Activated CD4-positive, alpha-beta T cell treated with anti-CD3 and anti-CD28 coated beads, Interleukin-2, amount 10 ng/mL, durations not matched to agents 7 days and 5 days (primary cell): ENCODE data around the gene FBXO33. TPM values are rescaled to one million over a fixed set of nuclear protein-coding genes. Genes with fewer than 3 reads are reported as not detected.
A peak's percentile ranks its signal among the peaks of the same experiment; 100 is the strongest.

ENCODE experiments used
- CTCF ChIA-PET: fragments of 350-600 bp; sonication (Branson Sonifier 250); formaldehyde crosslinking; loops from one replicate; lab custom pipeline; 2021; ENCODE audit warnings: antibody characterized with exemption; lab: Charles Lee
- POLR2A ChIA-PET: fragments of 350-600 bp; sonication (Branson Sonifier 250); formaldehyde crosslinking; loops from one replicate; lab custom pipeline; 2021; ENCODE audit warnings: antibody characterized with exemption; lab: Charles Lee
- DNase-seq: peaks from one replicate; pipeline ENCODE4 v3.0.0-alpha.2; 2020
- H3K27ac Mint-ChIP-seq: one replicate; pipeline ENCODE4 v1.8.0; 2021; ENCODE audit warnings: mild to moderate bottlenecking, moderate library complexity, mixed read lengths
- H3K27me3 Mint-ChIP-seq: one replicate; pipeline ENCODE4 v1.8.0; 2021; ENCODE audit warnings: mixed read lengths
- H3K36me3 Mint-ChIP-seq: one replicate; pipeline ENCODE4 v1.8.0; 2021; ENCODE audit warnings: low read depth, mixed read lengths
- H3K4me1 Mint-ChIP-seq: one replicate; pipeline ENCODE4 v1.8.0; 2021; ENCODE audit warnings: mixed read lengths
- H3K4me3 Mint-ChIP-seq: one replicate; pipeline ENCODE4 v1.8.0; 2021; ENCODE audit warnings: mild to moderate bottlenecking, moderate library complexity, mixed read lengths
- H3K9me3 Mint-ChIP-seq: one replicate; pipeline ENCODE4 v1.8.0; 2021; ENCODE audit warnings: mixed read lengths
- total RNA-seq, 2 experiments: library from RNA; stranded (reverse); gene quantifications; one replicate each; pipeline ENCODE4 v1.2.3, GENCODE V29; 2021

FBXO33 gene
- total RNA-seq, 2 experiments from 2014 or later, result 17.0 to 18.3 TPM

- H3K27me3 Mint-ChIP-seq, result no peaks in the 10 kb centered on the region
- no peaks in the 10 kb centered on the region for H3K9me3 Mint-ChIP-seq
- CTCF ChIA-PET, result interaction anchor here (0.6 to 0.9 kb wide), 2 partner anchors 152 to 234 kb away, joined by 3 read pairs; no protein-coding TSS in a partner anchor
- DNase-seq, result no peak
- H3K4me3 Mint-ChIP-seq, result no peak overlapping the region
- H3K4me1 Mint-ChIP-seq, result peaks cover 31% of the 10 kb centered on the region
- H3K27ac Mint-ChIP-seq, result no peak overlapping the region
- peaks cover 4% of the 10 kb centered on the region for H3K36me3 Mint-ChIP-seq
- POLR2A ChIA-PET, result no interaction called here
Measured at GRCh38 chr14:39383741-39384140, 48.5 kb downstream of the FBXO33 start.

- peaks cover 4% of the 10 kb centered on the region for H3K36me3 Mint-ChIP-seq
- CTCF ChIA-PET, result interaction anchor here (0.9 kb wide), 2 partner anchors 39 to 152 kb away, joined by 3 read pairs; no protein-coding TSS in a partner anchor
Measured at GRCh38 chr14:39383026-39383660, 49.1 kb downstream of the FBXO33 start.

GRCh38 chr14:39382463-39382862, 49.8 kb downstream of the FBXO33 start:
- no peaks in the 10 kb centered on the region for H3K27me3 Mint-ChIP-seq
- H3K9me3 Mint-ChIP-seq, result no peaks in the 10 kb centered on the region
- H3K36me3 Mint-ChIP-seq, result peaks cover 3% of the 10 kb centered on the region
- DNase-seq, result no peak
- no peak overlapping the region for H3K4me3 Mint-ChIP-seq
- ChIA-PET CTCF (interaction anchor here (0.9 kb wide), 2 partner anchors 10 to 38 kb away, joined by 3 read pairs; no protein-coding TSS in a partner anchor), POLR2A (no interaction called here)
- no peak overlapping the region for H3K27ac Mint-ChIP-seq
- peaks cover 31% of the 10 kb centered on the region for H3K4me1 Mint-ChIP-seq

More at GRCh38 chr14:39383026-39383660, 49.1 kb downstream of the FBXO33 start:
- Mint-ChIP-seq H3K4me1 (peaks cover 31% of the 10 kb centered on the region), H3K4me3 (no peak overlapping the region), H3K9me3 (no peaks in the 10 kb centered on the region), H3K27me3 (no peaks in the 10 kb centered on the region), H3K27ac (peak overlapping the region; percentile 50)
- DNase-seq, result no peak
- POLR2A ChIA-PET, result no interaction called here

GRCh38 chr14:39381366-39381765, 50.9 kb downstream of the FBXO33 start:
- no peak overlapping the region for H3K27ac Mint-ChIP-seq
- H3K27me3 Mint-ChIP-seq, result no peaks in the 10 kb centered on the region
- ChIA-PET POLR2A (no interaction called here), CTCF (interaction anchor here (0.7 kb wide), 1 partner anchor 1395 kb away, joined by 4 read pairs; no protein-coding TSS in a partner anchor)
- H3K36me3 Mint-ChIP-seq, result peaks cover 1% of the 10 kb centered on the region
- peaks cover 37% of the 10 kb centered on the region for H3K4me1 Mint-ChIP-seq
- no peaks in the 10 kb centered on the region for H3K9me3 Mint-ChIP-seq
- no peak overlapping the region for H3K4me3 Mint-ChIP-seq
- DNase-seq, result no peak

DNA sequence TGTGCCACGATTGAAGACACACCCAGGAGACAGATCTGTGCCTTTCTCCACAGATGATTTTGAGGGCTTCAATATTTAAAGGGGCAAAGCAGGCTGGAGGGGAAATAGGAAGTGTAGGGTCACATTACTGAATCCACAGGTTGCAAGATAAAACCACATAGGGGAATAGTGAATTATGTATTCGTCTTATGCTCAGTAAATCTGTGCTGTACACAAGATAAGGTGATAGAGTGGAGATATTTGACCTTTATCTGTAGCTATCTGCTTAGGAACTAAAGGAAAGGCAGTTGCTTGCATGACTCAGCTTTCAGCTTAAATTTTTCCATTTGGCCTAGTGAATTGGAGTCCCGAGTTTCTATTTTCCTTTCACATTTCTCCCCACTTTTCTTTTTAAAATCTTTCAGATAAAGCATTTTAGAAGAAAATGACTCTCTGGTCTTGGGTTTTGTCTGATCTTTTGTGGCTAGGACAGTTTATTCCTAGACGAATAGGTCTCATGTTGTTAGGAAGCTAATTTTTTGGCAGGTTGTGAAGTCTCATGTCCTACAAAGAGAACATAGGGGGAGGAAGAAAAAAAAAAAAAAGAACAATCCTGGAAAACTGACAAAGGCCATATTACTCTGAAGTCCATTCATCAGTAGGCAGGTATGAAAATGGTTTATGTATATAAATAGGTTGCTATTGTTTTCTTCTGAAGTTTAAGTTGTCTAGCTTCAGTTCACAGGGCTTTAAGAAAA, 55.4 kb downstream of the FBXO33 start:
- Mint-ChIP-seq H3K4me1 (peaks cover 8% of the 10 kb centered on the region), H3K27ac (no peak overlapping the region), H3K36me3 (peaks cover 3% of the 10 kb centered on the region), H3K4me3 (no peak overlapping the region), H3K27me3 (no peaks in the 10 kb centered on the region), H3K9me3 (no peaks in the 10 kb centered on the region)
- POLR2A ChIA-PET, result no interaction called here
- CTCF ChIA-PET, result no interaction called here
- DNase-seq, result no peak

DNA sequence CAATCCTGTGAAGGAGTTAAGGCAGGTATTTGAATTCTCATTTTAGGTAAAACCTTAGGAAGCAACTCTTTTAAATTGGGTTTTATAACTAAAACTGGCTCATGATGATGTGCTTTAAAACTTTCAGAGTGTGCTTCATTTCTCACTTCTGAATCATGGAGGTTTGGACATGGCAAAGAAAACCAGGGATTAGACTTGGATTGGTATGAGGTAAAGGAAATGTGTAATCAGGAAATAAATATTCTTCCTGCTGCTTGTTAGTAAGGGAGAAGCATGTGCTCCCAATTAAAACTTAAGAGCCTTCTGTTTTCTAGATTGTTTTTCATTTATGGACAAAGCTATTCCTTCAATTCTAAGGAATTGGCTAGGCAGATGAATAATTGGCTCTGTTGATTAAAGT, 57.4 kb downstream of the FBXO33 start:
- peaks cover 7% of the 10 kb centered on the region for H3K36me3 Mint-ChIP-seq
- no peak overlapping the region for H3K27ac Mint-ChIP-seq

GRCh38 chr14:39372656-39373055, 59.6 kb downstream of the FBXO33 start:
- H3K4me1 Mint-ChIP-seq, result peaks cover 9% of the 10 kb centered on the region

More for the DNA sequence above, 57.4 kb downstream of the FBXO33 start:
- H3K4me1 Mint-ChIP-seq, result peaks cover 6% of the 10 kb centered on the region
- ChIA-PET CTCF (interaction anchor here (0.9 to 1.1 kb wide), 2 partner anchors 22 to 39 kb away, joined by 3 read pairs; no protein-coding TSS in a partner anchor), POLR2A (no interaction called here)
- H3K4me3 Mint-ChIP-seq, result no peak overlapping the region
- no peaks in the 10 kb centered on the region for H3K9me3 Mint-ChIP-seq
- DNase-seq, result no peak
- no peaks in the 10 kb centered on the region for H3K27me3 Mint-ChIP-seq

GRCh38 chr14:39370415-39370814, 61.8 kb downstream of the FBXO33 start:
- H3K27me3 Mint-ChIP-seq, result no peaks in the 10 kb centered on the region
- DNase-seq, result no peak
- H3K27ac Mint-ChIP-seq, result no peak overlapping the region
- H3K9me3 Mint-ChIP-seq, result peaks cover 6% of the 10 kb centered on the region
- POLR2A ChIA-PET, result no interaction called here
- no peak overlapping the region for H3K4me3 Mint-ChIP-seq
- CTCF ChIA-PET, result no interaction called here
- H3K36me3 Mint-ChIP-seq, result peaks cover 14% of the 10 kb centered on the region
- peaks cover 3% of the 10 kb centered on the region for H3K4me1 Mint-ChIP-seq

More at GRCh38 chr14:39372656-39373055, 59.6 kb downstream of the FBXO33 start:
- Mint-ChIP-seq H3K36me3 (peaks cover 7% of the 10 kb centered on the region), H3K9me3 (no peaks in the 10 kb centered on the region), H3K27me3 (no peaks in the 10 kb centered on the region), H3K4me3 (no peak overlapping the region), H3K27ac (no peak overlapping the region)
- POLR2A ChIA-PET, result no interaction called here
- DNase-seq, result no peak
- CTCF ChIA-PET, result interaction anchor here (0.7 to 1.2 kb wide), 2 partner anchors 10 to 343 kb away, joined by 3 to 5 read pairs; no protein-coding TSS in a partner anchor

DNA sequence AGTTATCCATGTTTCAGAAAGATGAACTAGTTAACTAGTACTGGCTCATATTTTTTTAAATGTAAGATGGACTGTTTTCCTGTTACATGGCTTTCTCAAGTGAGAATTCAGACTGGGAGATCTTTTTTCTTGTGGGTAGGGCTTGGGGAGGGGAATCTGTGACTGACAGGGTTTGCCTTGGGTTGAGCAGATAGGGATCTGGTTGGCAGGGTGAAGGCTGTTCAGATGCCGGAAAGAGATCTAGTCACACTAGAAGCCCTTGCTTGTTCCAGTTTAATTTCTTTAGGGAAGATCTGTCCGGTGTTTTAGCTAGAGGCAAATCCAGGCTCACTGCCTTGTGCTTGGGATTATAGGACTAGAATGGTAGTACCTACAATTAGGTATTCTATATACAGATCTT, 63.2 kb downstream of the FBXO33 start:
- Mint-ChIP-seq H3K9me3 (peaks cover 15% of the 10 kb centered on the region), H3K27me3 (no peaks in the 10 kb centered on the region), H3K4me1 (peaks cover 3% of the 10 kb centered on the region), H3K36me3 (peaks cover 24% of the 10 kb centered on the region), H3K27ac (no peak overlapping the region), H3K4me3 (no peak overlapping the region)
- CTCF ChIA-PET, result interaction anchor here (1.0 kb wide), 1 partner anchor 191 kb away, joined by 3 read pairs; no protein-coding TSS in a partner anchor
- POLR2A ChIA-PET, result no interaction called here
- no peak for DNase-seq

- CTCF ChIA-PET, result interaction anchor here (1.0 kb wide), 1 partner anchor 191 kb away, joined by 3 read pairs; no protein-coding TSS in a partner anchor
- Mint-ChIP-seq H3K27ac (no peak overlapping the region), H3K27me3 (no peaks in the 10 kb centered on the region), H3K9me3 (peaks cover 20% of the 10 kb centered on the region), H3K36me3 (peaks cover 30% of the 10 kb centered on the region), H3K4me3 (no peak overlapping the region), H3K4me1 (peaks cover 8% of the 10 kb centered on the region)
- peak; percentile 57 for DNase-seq
- POLR2A ChIA-PET, result no interaction called here
Measured at GRCh38 chr14:39368261-39368959, 63.8 kb downstream of the FBXO33 start.

GRCh38 chr14:39367387-39367751, 64.9 kb downstream of the FBXO33 start:
- Mint-ChIP-seq H3K36me3 (peaks cover 39% of the 10 kb centered on the region), H3K9me3 (peaks cover 25% of the 10 kb centered on the region), H3K27ac (no peak overlapping the region), H3K4me3 (no peak overlapping the region), H3K4me1 (peaks cover 8% of the 10 kb centered on the region), H3K27me3 (no peaks in the 10 kb centered on the region)
- DNase-seq, result no peak
- POLR2A ChIA-PET, result no interaction called here
- CTCF ChIA-PET, result interaction anchor here (1.0 kb wide), 1 partner anchor 26 kb away, joined by 3 read pairs; no protein-coding TSS in a partner anchor
